Suprapubic skin (tissue), 4 donors: Measurements from ENCODE around the gene SIL1. TPM values are rescaled to one million over a fixed set of nuclear protein-coding genes. Genes with fewer than 3 reads are reported as not detected.

Source experiments
- DNase-seq, 2 donors: peaks; one replicate each; pipeline ENCODE4 v3.0.0-alpha.2; 2019; ENCODE audit warnings: low spot score in 2 of 2
- H3K27ac ChIP-seq: fragments of 200-600 bp; sonication (generic); one replicate; pipeline ENCODE4 v1.5.1; 2019
- H3K27me3 ChIP-seq: fragments of 200-600 bp; sonication (generic); one replicate; pipeline ENCODE4 v1.5.1; 2019
- H3K36me3 ChIP-seq: fragments of 200-600 bp; sonication (generic); one replicate; pipeline ENCODE4 v1.5.1; 2019
- H3K4me1 ChIP-seq: fragments of 200-600 bp; sonication (generic); one replicate; pipeline ENCODE4 v1.5.1; 2019
- H3K4me3 ChIP-seq: fragments of 200-600 bp; sonication (generic); one replicate; pipeline ENCODE4 v1.5.1; 2019; ENCODE audit warnings: mild to moderate bottlenecking
- H3K9me3 ChIP-seq: fragments of 200-600 bp; sonication (generic); one replicate; pipeline ENCODE4 v1.5.1; 2019
- EP300 ChIP-seq: sonication (generic); formaldehyde crosslinking; IDR thresholded peaks from one replicate; pipeline ENCODE4 v1.6.1; 2017; ENCODE audit warnings: antibody characterized with exemption
- POLR2A ChIP-seq, 2 donors: fragments of 450-650 bp; IDR thresholded peaks; one replicate each; pipeline ENCODE4 v1.6.1; 2017; ENCODE audit warnings: antibody characterized with exemption in 2 of 2, mild to moderate bottlenecking in 2 of 2, moderate library complexity in 2 of 2
- POLR2AphosphoS5 ChIP-seq, 3 donors: sonication (generic); formaldehyde crosslinking; IDR thresholded peaks; one replicate each; pipeline ENCODE4 v1.6.1; 2017; ENCODE audit warnings: antibody characterized with exemption in 3 of 3
- WGBS: methylation state at CpG from one replicate; pipeline ENCODE4 v1.1.5; 2018; 5-methylcytosine and 5-hydroxymethylcytosine counted together
- total RNA-seq, 4 donors: library from RNA; depleted of rRNA; stranded (reverse); fragments of >200 nt; gene quantifications; one replicate each; pipeline ENCODE4 v1.1.0, GENCODE V29; 2016
- TF ChIP-seq, protein P1 (sequence below), 2 donors: fragments of 200-600 bp in 1 of 2; fragments of 450-650 bp in 1 of 2; sonication (generic) in 1 of 2; IDR thresholded peaks; one replicate each; pipeline ENCODE4 v1.5.1; 2016 to 2019; ENCODE audit warnings: antibody characterized with exemption in 2 of 2, mild to moderate bottlenecking in 1 of 2, moderate library complexity in 1 of 2

Gene SIL1
- total RNA-seq, 4 donors from 2014 or later = 38.5 to 54.6 (median 41.7) TPM

DNA sequence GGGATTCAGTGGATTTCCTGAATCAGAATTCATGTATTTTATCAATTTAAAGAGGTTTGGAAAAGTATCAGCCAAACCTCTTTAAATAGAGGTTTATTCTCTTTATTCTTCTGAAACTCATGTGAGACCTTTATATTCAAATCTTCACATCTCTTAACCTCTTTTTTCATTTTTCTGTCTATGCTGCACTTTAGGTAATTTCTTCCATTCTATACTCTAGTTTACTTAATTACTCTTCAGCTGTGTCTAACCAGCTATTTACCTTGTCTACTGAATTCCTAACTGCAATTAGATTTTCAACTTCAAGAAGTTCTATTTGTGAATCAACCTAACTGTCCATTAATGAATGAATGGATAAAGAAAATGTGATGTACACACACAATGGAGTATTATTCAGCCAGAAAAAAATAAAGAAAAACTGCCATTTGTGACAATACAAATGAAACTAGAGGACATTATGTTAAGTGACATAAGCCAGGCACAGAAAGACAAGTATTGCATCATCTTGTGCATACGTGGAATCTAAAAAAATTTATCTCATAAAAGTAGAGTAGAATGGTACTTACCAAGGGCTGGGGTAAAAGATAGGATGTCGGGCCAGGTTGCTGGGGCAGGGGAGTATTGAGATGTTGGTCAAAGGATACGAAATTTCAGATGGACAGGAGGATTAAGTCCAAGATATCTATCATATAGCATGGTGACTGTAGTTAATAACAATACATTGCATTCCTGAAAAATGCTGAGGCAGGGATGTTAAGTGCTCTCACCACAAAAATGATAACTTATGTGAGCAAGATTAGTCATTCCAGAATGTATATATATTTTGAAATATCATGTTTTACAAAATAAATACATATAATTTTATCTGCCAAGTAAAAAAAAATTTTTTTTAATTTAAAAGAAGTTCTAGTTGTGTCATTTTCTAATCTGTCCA is 193.5 kb downstream of the SIL1 start:
- TF ChIP-seq EP300 = no peak
- TF ChIP-seq POLR2A (IDR thresholded peaks at IDR 0.05) = no peak
- TF ChIP-seq POLR2AphosphoS5 (IDR thresholded peaks at IDR 0.05) = no peak
- TF ChIP-seq, protein P1, sequence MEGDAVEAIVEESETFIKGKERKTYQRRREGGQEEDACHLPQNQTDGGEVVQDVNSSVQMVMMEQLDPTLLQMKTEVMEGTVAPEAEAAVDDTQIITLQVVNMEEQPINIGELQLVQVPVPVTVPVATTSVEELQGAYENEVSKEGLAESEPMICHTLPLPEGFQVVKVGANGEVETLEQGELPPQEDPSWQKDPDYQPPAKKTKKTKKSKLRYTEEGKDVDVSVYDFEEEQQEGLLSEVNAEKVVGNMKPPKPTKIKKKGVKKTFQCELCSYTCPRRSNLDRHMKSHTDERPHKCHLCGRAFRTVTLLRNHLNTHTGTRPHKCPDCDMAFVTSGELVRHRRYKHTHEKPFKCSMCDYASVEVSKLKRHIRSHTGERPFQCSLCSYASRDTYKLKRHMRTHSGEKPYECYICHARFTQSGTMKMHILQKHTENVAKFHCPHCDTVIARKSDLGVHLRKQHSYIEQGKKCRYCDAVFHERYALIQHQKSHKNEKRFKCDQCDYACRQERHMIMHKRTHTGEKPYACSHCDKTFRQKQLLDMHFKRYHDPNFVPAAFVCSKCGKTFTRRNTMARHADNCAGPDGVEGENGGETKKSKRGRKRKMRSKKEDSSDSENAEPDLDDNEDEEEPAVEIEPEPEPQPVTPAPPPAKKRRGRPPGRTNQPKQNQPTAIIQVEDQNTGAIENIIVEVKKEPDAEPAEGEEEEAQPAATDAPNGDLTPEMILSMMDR (IDR thresholded peaks at IDR 0.05) = no peak
- no peaks in the 10 kb centered on the region for H3K27me3 ChIP-seq
- no peaks in the 10 kb centered on the region for H3K9me3 ChIP-seq
- H3K4me1 ChIP-seq = no peaks in the 10 kb centered on the region
- no peak overlapping the region for H3K27ac ChIP-seq
- WGBS = 86% methylated on average over 3 of the region's 3 CpGs
- DNase-seq = no peak
- no peak overlapping the region for H3K4me3 ChIP-seq
- H3K36me3 ChIP-seq = no peaks in the 10 kb centered on the region

DNA sequence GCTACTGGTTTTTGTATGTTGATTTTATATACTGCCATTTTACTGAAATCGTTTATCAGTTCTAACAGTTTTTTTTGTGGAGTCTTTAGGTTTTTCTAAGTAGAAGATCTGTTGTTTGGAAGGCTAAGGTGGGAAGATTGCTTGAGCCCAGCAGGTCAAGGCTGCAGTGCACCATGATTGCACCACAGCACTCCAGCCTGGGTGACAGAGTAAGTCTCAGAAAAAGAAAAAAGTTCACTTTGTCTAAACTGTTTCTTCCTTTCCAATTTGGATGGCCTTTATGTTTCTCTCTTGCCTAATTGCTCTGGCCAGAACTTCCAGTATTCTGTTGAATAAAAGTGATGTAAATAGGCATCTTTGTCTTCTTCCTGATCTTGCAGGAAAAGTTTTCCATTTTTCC is 198.5 kb downstream of the SIL1 start:
- Histone ChIP-seq H3K27me3 (no peaks in the 10 kb centered on the region), H3K36me3 (no peaks in the 10 kb centered on the region), H3K4me3 (no peak overlapping the region), H3K4me1 (no peaks in the 10 kb centered on the region), H3K9me3 (no peaks in the 10 kb centered on the region), H3K27ac (no peak overlapping the region)
- TF ChIP-seq POLR2A (IDR thresholded peaks at IDR 0.05) (no peak), EP300 (no peak), POLR2AphosphoS5 (IDR thresholded peaks at IDR 0.05) (no peak)
- TF ChIP-seq, protein P1 (IDR thresholded peaks at IDR 0.05) = no peak
- 97% methylated on average over 1 of the region's 1 CpG for WGBS
- no peak for DNase-seq

DNA sequence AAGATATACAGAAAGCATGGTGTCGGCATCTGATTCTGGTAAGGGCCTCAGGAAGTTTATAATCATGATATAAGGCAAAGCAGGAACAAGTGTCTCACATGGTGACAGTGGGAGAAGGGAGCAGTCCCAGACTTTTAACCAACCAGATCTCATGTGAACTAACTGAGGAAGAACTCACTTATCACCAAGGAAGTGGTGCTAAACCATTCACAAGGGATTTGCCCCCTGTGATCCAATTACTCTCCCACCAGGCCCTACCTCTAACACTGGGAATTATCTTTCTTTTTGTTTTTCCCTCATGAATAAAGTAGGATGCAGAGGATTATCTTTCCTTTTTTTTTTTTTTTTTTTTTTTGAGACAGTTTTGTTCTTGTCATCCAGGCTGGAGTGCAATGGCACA is 199.6 kb downstream of the SIL1 start:
- H3K36me3 ChIP-seq = no peaks in the 10 kb centered on the region
- no peaks in the 10 kb centered on the region for H3K9me3 ChIP-seq
- no peak overlapping the region for H3K27ac ChIP-seq
- TF ChIP-seq, protein P1 (IDR thresholded peaks at IDR 0.05) = no peak
- DNase-seq = no peak
- WGBS = 43% methylated on average over 1 of the region's 1 CpG
- no peaks in the 10 kb centered on the region for H3K27me3 ChIP-seq
- no peak overlapping the region for H3K4me3 ChIP-seq
- no peaks in the 10 kb centered on the region for H3K4me1 ChIP-seq

DNA sequence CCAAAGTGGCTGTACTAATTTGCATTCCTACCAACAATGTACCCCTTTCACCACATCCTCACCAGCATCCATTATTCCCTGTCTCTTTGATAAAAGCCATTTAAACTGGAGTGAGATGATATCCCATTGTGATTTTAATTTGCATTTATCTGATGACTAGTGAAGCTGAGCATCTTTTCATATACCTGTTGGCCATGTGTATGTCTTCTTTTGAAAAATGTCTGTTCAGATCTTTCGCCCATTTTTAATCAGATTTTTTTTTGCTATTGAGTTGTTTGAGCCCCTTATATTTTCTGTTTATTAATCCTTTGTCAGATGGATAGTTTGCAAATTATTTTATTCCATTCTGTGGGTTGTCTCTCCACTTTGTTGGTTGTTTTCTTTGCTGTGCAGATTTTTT is 202.0 kb downstream of the SIL1 start:
- no peaks in the 10 kb centered on the region for H3K36me3 ChIP-seq
- WGBS = 93% methylated on average over 1 of the region's 1 CpG

DNA sequence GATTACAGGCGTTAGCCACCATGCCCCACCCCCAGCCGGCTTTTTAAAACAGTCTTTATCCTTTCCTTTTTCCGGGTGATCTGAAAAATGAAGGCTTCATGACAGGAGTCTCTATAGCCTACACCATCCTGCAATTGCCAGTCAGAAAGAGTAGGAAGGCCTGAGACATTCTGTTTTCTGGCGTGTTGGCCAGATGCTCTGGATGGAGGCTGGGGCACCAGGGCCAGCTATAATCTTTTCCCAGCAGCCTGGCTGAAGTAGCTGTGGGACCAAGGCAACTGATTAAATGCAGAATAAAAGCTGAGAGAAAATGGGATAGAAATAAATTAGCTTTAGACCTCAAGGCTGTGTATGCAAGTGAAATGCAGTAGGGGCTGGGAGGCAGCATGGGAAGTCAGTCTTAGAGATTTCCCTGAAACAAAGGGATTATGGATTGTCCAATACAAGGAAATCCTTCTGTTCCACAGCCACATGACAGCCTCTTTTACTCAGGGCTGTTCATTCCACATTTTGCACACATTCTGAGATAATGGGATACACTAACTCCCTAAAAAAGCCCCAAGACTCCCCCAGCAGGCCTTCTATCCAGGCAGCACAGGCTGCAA is 207.1 kb downstream of the SIL1 start:
- WGBS = 89% methylated on average over 4 of the region's 4 CpGs
- H3K27me3 ChIP-seq = no peaks in the 10 kb centered on the region
- H3K4me3 ChIP-seq = no peak overlapping the region
- H3K27ac ChIP-seq = no peak overlapping the region
- no peaks in the 10 kb centered on the region for H3K4me1 ChIP-seq
- no peaks in the 10 kb centered on the region for H3K36me3 ChIP-seq
- no peak for DNase-seq
- H3K9me3 ChIP-seq = no peaks in the 10 kb centered on the region
- TF ChIP-seq POLR2A (IDR thresholded peaks at IDR 0.05) (no peak), EP300 (no peak), POLR2AphosphoS5 (IDR thresholded peaks at IDR 0.05) (no peak)
- TF ChIP-seq, protein P1 (IDR thresholded peaks at IDR 0.05) = no peak

More for the DNA sequence above, 202.0 kb downstream of the SIL1 start:
- no peaks in the 10 kb centered on the region for H3K4me1 ChIP-seq
- no peaks in the 10 kb centered on the region for H3K9me3 ChIP-seq
- DNase-seq = no peak
- no peaks in the 10 kb centered on the region for H3K27me3 ChIP-seq
- TF ChIP-seq POLR2A (IDR thresholded peaks at IDR 0.05) (no peak), POLR2AphosphoS5 (IDR thresholded peaks at IDR 0.05) (no peak), EP300 (no peak)
- TF ChIP-seq, protein P1 (IDR thresholded peaks at IDR 0.05) = no peak
- no peak overlapping the region for H3K27ac ChIP-seq
- no peak overlapping the region for H3K4me3 ChIP-seq
